GM13976 (cell line): ENCODE measurements around the gene REXO2.

Experiments used
- DNase-seq: peaks from one replicate; pipeline ENCODE4 v3.0.0; 2012; ENCODE audit warnings: low spot score
- CTCF ChIP-seq: IDR thresholded peaks from 2 replicates; pipeline ENCODE4 v1.5.1; 2012; ENCODE audit warnings: borderline replicate concordance, mild to moderate bottlenecking; ENCODE audit not compliant: insufficient read depth; ENCODE audit errors: extremely low read depth, missing control alignments, control extremely low read depth
- in situ Hi-C: fragments of 300-500 bp; cut with MboI; formaldehyde crosslinking; loops from one replicate; pipeline ENCODE4 v1.12.0; 2022; ENCODE audit warnings: low sequenced_read_pairs, mixed read lengths, inconsistent platforms; ENCODE audit not compliant: unreplicated experiment

The REXO2 gene

DNA sequence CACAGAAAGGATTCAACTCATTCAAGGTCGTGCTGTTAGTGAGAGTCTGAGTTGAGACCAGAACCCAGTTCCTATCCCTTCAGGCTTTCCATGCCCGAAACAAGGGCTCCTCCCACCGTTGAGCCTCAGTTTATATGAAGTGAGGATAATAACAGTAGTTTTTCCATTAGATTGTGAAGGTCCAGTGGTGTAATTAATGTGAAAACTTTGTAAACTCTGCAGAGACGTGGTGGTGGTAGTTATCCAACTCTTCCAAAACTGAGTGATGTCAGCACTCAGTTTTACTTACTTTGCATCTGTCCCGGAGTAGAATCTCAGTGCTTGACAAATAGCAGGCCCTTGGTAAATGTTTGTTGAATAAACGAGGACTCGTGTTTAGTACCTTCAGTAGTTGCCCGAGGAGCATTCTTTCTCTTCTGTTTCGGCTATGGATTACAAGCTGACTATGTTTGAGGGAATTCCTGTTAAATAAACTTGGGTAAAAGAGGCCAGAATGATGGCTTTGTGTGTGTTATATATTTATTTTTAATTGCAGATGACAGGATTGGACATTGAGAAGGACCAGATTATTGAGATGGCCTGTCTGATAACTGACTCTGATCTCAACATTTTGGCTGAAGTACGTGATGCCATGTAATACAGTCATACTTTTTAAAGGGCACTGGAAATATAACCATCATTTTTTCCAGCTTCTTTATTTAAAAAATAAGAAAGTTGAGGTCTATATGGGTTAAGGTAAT lies 1.0 kb downstream of the REXO2 start:
- no peak for DNase-seq
- in situ Hi-C loops: no loop called here
- no peak for TF ChIP-seq CTCF

GRCh38 chr11:114440971-114441763 lies 1.9 kb downstream of the REXO2 start:
- in situ Hi-C loops: no loop called here
- no peak for DNase-seq
- no peak for TF ChIP-seq CTCF

GRCh38 chr11:114441921-114442320 lies 2.7 kb downstream of the REXO2 start:
- no peak for TF ChIP-seq CTCF
- no peak for DNase-seq
- in situ Hi-C loops: no loop called here

- in situ Hi-C loops: no loop called here
- no peak for DNase-seq
These were observed 3.3 kb downstream of the REXO2 start for GRCh38 chr11:114442536-114442935.

DNA sequence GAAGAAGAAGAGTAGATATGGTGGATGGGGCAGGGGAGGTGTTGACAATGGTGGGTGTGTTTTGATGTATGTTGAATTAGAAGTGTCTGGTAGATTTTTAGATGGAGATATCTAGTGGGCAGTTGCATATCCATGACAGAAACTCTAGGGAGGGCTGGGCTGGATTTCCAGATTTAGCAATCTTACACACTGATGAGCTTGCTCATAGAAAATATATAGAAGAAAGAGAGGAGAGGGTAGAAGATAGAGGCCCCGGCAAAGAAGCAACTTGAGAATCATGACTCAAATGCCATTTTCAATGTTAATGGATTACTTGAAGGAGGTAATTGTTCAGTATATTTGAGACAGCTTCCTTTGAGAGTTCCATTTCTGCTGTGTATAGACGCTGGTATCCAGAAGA lies 8.2 kb downstream of the REXO2 start:
- no peak for DNase-seq
- in situ Hi-C loops: no loop called here
- no peak for TF ChIP-seq CTCF

More at GRCh38 chr11:114442536-114442935, 3.3 kb downstream of the REXO2 start:
- TF ChIP-seq CTCF: no peak

DNA sequence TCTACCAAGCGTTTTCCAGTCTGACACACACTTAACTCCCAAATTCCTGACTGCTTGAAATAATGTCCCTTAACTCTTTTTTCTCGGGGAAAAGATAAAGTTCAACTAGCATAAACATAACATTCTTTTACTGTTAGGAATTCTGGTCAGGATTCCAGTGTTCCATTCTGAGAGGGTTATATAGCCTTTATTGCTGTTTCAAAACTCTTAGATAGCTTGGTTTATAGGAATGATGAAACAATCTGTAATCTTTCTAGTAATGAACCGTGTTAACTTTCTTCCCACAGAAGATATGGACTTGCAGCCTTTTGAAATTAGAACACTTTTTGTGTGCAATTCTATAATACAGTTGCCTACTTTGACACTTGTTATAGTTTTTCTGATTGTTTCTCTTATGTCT lies 8.6 kb downstream of the REXO2 start:
- in situ Hi-C loops: no loop called here
- no peak for DNase-seq
- TF ChIP-seq CTCF: no peak
